Gastroesophageal sphincter (tissue), 4 donors: Measurements from ENCODE around the gene PSMB7. TPM values are rescaled to one million over a fixed set of nuclear protein-coding genes. Genes with fewer than 3 reads are reported as not detected.

ENCODE experiments used
- ATAC-seq: fragments of 150-250 bp; one replicate; pipeline ENCODE4 v1.9.1; 2016; ENCODE audit warnings: mild to moderate bottlenecking, moderate library complexity
- H3K27ac ChIP-seq, 4 donors: fragments of 200-600 bp; sonication (generic) in 3 of 4; 1 replicate in 3 of 4; 2 replicates in 1 of 4; pipeline ENCODE4 v1.5.1; 2016 to 2019
- H3K27me3 ChIP-seq: fragments of 200-600 bp; sonication (generic); one replicate; pipeline ENCODE4 v1.5.1; 2019
- H3K36me3 ChIP-seq, 2 donors: fragments of 200-600 bp; sonication (generic); one replicate each; pipeline ENCODE4 v1.5.1; 2019; ENCODE audit warnings: control low read depth in 1 of 2
- H3K4me1 ChIP-seq, 3 donors: fragments of 200-600 bp; sonication (generic); 1 replicate in 2 of 3; 2 replicates in 1 of 3; pipeline ENCODE4 v1.5.1; 2016 to 2019; ENCODE audit warnings: control low read depth in 2 of 3
- H3K4me3 ChIP-seq, 2 donors: fragments of 200-600 bp; sonication (generic); one replicate each; pipeline ENCODE4 v1.5.1; 2019; ENCODE audit warnings: mild to moderate bottlenecking in 1 of 2, moderate library complexity in 1 of 2
- H3K9me3 ChIP-seq, 3 donors: fragments of 200-600 bp; sonication (generic); one replicate each; pipeline ENCODE4 v1.5.1; 2017 to 2019; ENCODE audit warnings: control low read depth in 2 of 3
- EP300 ChIP-seq: sonication (generic); formaldehyde crosslinking; IDR thresholded peaks from one replicate; pipeline ENCODE4 v1.6.1; 2017; ENCODE audit warnings: antibody characterized with exemption, mild to moderate bottlenecking
- POLR2A ChIP-seq, 2 donors: fragments of 450-650 bp; IDR thresholded peaks; one replicate each; pipeline ENCODE4 v1.6.1; 2017; ENCODE audit warnings: antibody characterized with exemption in 2 of 2, mild to moderate bottlenecking in 2 of 2, moderate library complexity in 1 of 2
- POLR2AphosphoS5 ChIP-seq: sonication (generic); formaldehyde crosslinking; IDR thresholded peaks from one replicate; pipeline ENCODE4 v1.6.1; 2017; ENCODE audit warnings: antibody characterized with exemption
- WGBS, 2 donors: methylation state at CpG; one replicate each; pipeline ENCODE4 v1.1.5; 2018; ENCODE audit warnings: low coverage in 1 of 2; 5-methylcytosine and 5-hydroxymethylcytosine counted together
- total RNA-seq, 4 donors: library from RNA; depleted of rRNA; stranded (reverse); fragments of >200 nt; gene quantifications; one replicate each; pipeline ENCODE4 v1.1.0, GENCODE V29; 2016
- TF ChIP-seq, protein P1 (sequence below), 4 experiments: fragments of 200-600 bp in 2 of 4; fragments of 450-650 bp in 2 of 4; sonication (generic) in 1 of 4; IDR thresholded peaks; one replicate each; pipeline ENCODE4 v1.5.1; 2017 to 2019; ENCODE audit warnings: antibody characterized with exemption in 4 of 4, mild to moderate bottlenecking in 2 of 4, moderate library complexity in 2 of 4

PSMB7 gene
- total RNA-seq, 4 donors from 2014 or later: 116 to 152 (median 144) TPM

DNA sequence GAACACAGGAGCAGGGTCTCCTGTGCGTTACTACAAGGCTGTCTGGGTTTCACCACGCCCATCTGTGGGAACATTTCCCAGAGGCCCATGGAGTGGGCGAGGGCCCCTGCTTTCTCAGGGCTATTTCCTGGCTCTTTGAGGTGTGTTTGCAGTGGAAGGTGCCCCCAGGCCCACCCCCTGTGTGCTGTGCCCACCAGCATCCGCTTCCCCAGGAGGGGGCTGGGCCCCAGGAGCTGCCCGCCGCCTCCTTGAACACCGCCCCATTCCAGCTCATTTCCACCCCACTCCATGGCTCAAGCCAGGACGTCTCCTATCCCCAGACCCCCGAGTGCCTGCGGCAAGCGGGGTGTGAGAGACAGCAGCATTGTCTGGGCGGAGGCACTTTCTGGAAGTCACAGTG, 87.0 kb downstream of the PSMB7 start:
- Histone ChIP-seq H3K9me3 (no peaks in the 10 kb centered on the region), H3K36me3 (peaks cover 0 to 97% of the 10 kb centered on the region in 2 donors), H3K27ac (no peak overlapping the region), H3K4me1 (no peaks in the 10 kb centered on the region), H3K4me3 (no peak overlapping the region), H3K27me3 (no peaks in the 10 kb centered on the region)
- TF ChIP-seq POLR2A (IDR thresholded peaks at IDR 0.05): no peak
- WGBS, 2 donors: 80 to 100% methylated on average over 1 of the region's 12 CpGs
- ATAC-seq: no peak

DNA sequence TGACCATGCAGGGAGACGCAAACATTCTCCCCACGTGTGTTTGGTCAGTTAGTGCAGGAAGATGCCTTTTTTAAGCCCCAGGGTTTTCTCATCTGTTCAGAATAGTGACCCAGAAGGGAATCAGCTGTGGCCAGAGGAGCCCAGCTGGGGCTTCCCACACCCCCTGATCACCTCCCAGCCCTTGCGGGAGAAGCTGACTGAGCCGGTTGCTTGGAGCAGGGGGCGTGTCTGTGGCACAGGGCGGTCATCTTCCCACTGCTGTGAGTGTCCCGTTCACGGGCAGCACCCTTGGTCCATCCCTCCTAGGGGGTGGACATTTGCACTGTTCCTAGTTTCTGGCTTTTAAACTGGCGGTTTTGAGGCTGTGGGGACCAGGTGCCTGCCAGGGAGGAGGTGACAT, 87.8 kb downstream of the PSMB7 start:
- Histone ChIP-seq H3K36me3 (peaks cover 0 to 97% of the 10 kb centered on the region in 2 donors), H3K4me3 (no peak overlapping the region), H3K27ac (no peak overlapping the region), H3K4me1 (no peaks in the 10 kb centered on the region), H3K27me3 (no peaks in the 10 kb centered on the region), H3K9me3 (no peaks in the 10 kb centered on the region)
- ATAC-seq: no peak
- TF ChIP-seq POLR2AphosphoS5: no peak
- TF ChIP-seq, protein P1, sequence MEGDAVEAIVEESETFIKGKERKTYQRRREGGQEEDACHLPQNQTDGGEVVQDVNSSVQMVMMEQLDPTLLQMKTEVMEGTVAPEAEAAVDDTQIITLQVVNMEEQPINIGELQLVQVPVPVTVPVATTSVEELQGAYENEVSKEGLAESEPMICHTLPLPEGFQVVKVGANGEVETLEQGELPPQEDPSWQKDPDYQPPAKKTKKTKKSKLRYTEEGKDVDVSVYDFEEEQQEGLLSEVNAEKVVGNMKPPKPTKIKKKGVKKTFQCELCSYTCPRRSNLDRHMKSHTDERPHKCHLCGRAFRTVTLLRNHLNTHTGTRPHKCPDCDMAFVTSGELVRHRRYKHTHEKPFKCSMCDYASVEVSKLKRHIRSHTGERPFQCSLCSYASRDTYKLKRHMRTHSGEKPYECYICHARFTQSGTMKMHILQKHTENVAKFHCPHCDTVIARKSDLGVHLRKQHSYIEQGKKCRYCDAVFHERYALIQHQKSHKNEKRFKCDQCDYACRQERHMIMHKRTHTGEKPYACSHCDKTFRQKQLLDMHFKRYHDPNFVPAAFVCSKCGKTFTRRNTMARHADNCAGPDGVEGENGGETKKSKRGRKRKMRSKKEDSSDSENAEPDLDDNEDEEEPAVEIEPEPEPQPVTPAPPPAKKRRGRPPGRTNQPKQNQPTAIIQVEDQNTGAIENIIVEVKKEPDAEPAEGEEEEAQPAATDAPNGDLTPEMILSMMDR (IDR thresholded peaks at IDR 0.05): no peak
- no peak for TF ChIP-seq EP300
- WGBS, 2 donors: 71 to 100% methylated on average over 2 of the region's 9 CpGs

DNA sequence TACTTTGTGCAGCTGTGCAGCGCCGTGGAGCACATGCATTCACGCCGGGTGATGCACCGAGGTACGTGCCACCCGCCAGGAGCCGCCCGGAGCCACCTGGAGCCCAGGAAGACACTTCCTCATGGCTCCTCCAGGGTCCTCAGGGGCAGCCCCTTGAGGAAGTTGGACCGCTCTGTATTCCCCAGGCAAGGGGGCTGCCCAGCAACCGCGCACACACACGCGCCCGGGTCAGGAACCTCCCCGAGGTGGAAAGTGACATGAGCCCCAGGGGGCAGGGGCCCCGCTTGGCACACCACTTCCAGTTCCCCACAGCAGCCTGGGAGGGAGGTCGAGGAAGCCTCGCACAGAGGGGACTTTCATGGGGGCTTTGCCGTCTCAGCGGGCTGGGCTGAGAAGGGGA, 88.9 kb downstream of the PSMB7 start:
- H3K27me3 ChIP-seq: no peaks in the 10 kb centered on the region
- no peak for TF ChIP-seq EP300
- TF ChIP-seq POLR2AphosphoS5: no peak
- TF ChIP-seq, protein P1 (IDR thresholded peaks at IDR 0.05): no peak
- no peak for TF ChIP-seq POLR2A (IDR thresholded peaks at IDR 0.05)
- WGBS, 2 donors: 89% methylated on average over 4 of the region's 21 CpGs; no CpG with 5 or more reads in 1 of the 2 donors
- no peaks in the 10 kb centered on the region for H3K4me1 ChIP-seq
- H3K4me3 ChIP-seq: no peak overlapping the region
- peaks cover 0 to 97% of the 10 kb centered on the region in 2 donors for H3K36me3 ChIP-seq
- H3K27ac ChIP-seq: no peak overlapping the region
- no peak for ATAC-seq
- no peaks in the 10 kb centered on the region for H3K9me3 ChIP-seq

DNA sequence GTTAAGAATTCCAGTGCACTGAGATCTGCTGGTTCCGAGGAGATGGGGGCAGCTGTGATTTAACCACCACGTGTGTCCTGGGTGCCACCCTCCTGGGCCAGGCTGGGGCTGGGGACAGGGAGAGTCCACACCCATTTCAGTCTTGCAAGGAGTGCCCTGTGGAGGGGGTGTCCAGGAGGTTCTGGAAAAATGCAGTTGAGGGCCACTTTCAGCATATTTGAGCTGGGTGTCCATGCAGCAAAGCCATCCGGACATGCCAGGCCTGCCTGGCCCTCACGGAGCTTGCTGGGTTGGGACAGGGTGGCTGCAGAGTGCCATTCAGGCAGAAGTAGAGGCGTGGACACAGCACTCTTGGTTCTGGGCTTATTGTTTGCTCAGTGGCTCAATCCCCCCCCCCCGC, 89.4 kb downstream of the PSMB7 start:
- Histone ChIP-seq H3K36me3 (peaks cover 0 to 97% of the 10 kb centered on the region in 2 donors), H3K4me3 (no peak overlapping the region), H3K27ac (no peak overlapping the region), H3K9me3 (no peaks in the 10 kb centered on the region), H3K27me3 (no peaks in the 10 kb centered on the region), H3K4me1 (no peaks in the 10 kb centered on the region)
- TF ChIP-seq, protein P1 (IDR thresholded peaks at IDR 0.05): no peak
- no peak for TF ChIP-seq EP300
- TF ChIP-seq POLR2A (IDR thresholded peaks at IDR 0.05): no peak
- TF ChIP-seq POLR2AphosphoS5: no peak
- no CpG with 5 or more reads among the region's 6 CpGs for WGBS, 2 donors
- ATAC-seq: no peak

DNA sequence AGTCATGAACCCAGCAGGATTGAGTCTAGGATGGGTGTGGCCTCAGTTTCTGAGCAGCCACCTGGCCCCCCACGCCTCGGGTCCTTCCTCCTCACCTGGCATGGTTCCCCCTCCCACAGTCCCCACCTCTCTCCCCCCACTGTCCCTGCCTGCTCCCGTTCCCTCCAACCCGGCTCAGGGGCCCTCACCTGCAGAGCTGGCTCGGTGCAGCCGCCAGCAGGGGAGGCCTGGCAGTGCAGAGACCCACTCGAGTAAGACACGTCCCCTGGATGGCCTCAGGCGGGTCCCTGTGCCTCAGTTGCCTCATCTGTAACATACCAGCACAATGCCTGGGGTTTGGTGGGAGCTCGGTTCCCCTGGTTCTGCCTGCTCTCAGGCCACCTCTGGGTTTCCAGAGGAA, 91.3 kb downstream of the PSMB7 start:
- no peaks in the 10 kb centered on the region for H3K27me3 ChIP-seq
- ATAC-seq: no peak
- no peak overlapping the region for H3K27ac ChIP-seq

More for the DNA sequence above, 91.3 kb downstream of the PSMB7 start:
- TF ChIP-seq EP300 (no peak), POLR2A (IDR thresholded peaks at IDR 0.05) (no peak), POLR2AphosphoS5 (no peak)
- TF ChIP-seq, protein P1 (IDR thresholded peaks at IDR 0.05): no peak
- Histone ChIP-seq H3K4me3 (no peak overlapping the region), H3K9me3 (no peaks in the 10 kb centered on the region), H3K36me3 (peaks cover 0 to 77% of the 10 kb centered on the region in 2 donors), H3K4me1 (peaks cover 0 to 10% (median 0%) of the 10 kb centered on the region in 3 donors)
- WGBS, 2 donors: no CpG with 5 or more reads among the region's 10 CpGs
